Measurements from ENCODE around the gene AGAP1. TPM values are rescaled to one million over a fixed set of nuclear protein-coding genes. Genes with fewer than 3 reads are reported as not detected.
A peak's percentile ranks its signal among the peaks of the same experiment; 100 is the strongest.

AGAP1 gene
- total and polyA plus RNA-seq, 2 donors from 2014 or later, result 8.1 to 44.5 TPM

GRCh38 chr2:235966932-235967757 lies 473.3 kb downstream of the AGAP1 start:
- FAIRE-seq (no peak), DNase-seq (no peak)
- Histone ChIP-seq H3K36me3 (ENCODE audit: control insufficient read depth in 2 of 3, insufficient read depth in 3 of 3, low read length in 3 of 3) (peaks cover 0 to 8% (median 5%) of the 10 kb centered on the region in 3 donors), H3K4me3 (ENCODE audit: low read length in 3 of 3) (no peak overlapping the region), H3K27ac (ENCODE audit: low read depth in 2 of 2, low read length in 2 of 2) (no peak overlapping the region), H3K9ac (ENCODE audit: low read length in 3 of 3) (no peak overlapping the region), H3K27me3 (ENCODE audit: control insufficient read depth, insufficient read depth, low read length) (no peaks in the 10 kb centered on the region), H3K4me1 (ENCODE audit: control insufficient read depth in 2 of 3, insufficient read depth in 2 of 3, low read depth in 1 of 3, low read length in 3 of 3) (no peaks in the 10 kb centered on the region), H3K9me3 (ENCODE audit: control insufficient read depth in 2 of 3, insufficient read depth in 1 of 3, low read length in 3 of 3) (no peaks in the 10 kb centered on the region)
- intact Hi-C loops (cut with DNase I), result no loop called here
- TF ChIP-seq, protein P1, sequence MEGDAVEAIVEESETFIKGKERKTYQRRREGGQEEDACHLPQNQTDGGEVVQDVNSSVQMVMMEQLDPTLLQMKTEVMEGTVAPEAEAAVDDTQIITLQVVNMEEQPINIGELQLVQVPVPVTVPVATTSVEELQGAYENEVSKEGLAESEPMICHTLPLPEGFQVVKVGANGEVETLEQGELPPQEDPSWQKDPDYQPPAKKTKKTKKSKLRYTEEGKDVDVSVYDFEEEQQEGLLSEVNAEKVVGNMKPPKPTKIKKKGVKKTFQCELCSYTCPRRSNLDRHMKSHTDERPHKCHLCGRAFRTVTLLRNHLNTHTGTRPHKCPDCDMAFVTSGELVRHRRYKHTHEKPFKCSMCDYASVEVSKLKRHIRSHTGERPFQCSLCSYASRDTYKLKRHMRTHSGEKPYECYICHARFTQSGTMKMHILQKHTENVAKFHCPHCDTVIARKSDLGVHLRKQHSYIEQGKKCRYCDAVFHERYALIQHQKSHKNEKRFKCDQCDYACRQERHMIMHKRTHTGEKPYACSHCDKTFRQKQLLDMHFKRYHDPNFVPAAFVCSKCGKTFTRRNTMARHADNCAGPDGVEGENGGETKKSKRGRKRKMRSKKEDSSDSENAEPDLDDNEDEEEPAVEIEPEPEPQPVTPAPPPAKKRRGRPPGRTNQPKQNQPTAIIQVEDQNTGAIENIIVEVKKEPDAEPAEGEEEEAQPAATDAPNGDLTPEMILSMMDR (IDR thresholded peaks at IDR 0.05; ENCODE audit: borderline replicate concordance, extremely low read depth, insufficient read depth), result no peak

GRCh38 chr2:235968155-235968554 lies 474.3 kb downstream of the AGAP1 start:
- no peaks in the 10 kb centered on the region for H3K4me1 ChIP-seq (ENCODE audit: control insufficient read depth in 2 of 3, insufficient read depth in 2 of 3, low read depth in 1 of 3, low read length in 3 of 3)
- DNase-seq (peak in 1 of 5 donors; percentile 28), FAIRE-seq (no peak)

GRCh38 chr2:235968616-235969324 lies 474.9 kb downstream of the AGAP1 start:
- H3K9ac ChIP-seq (ENCODE audit: low read length in 3 of 3), result no peak overlapping the region
- H3K27ac ChIP-seq (ENCODE audit: low read depth in 2 of 2, low read length in 2 of 2), result no peak overlapping the region
- H3K27me3 ChIP-seq (ENCODE audit: control insufficient read depth, insufficient read depth, low read length), result no peaks in the 10 kb centered on the region
- no peaks in the 10 kb centered on the region for H3K9me3 ChIP-seq (ENCODE audit: control insufficient read depth in 2 of 3, insufficient read depth in 1 of 3, low read length in 3 of 3)
- peaks cover 0 to 8% (median 5%) of the 10 kb centered on the region in 3 donors for H3K36me3 ChIP-seq (ENCODE audit: control insufficient read depth in 2 of 3, insufficient read depth in 3 of 3, low read length in 3 of 3)
- TF ChIP-seq, protein P1 (IDR thresholded peaks at IDR 0.05; ENCODE audit: borderline replicate concordance, extremely low read depth, insufficient read depth), result no peak
- intact Hi-C loops (cut with DNase I), result no loop called here
- DNase-seq, result peak in 3 of 5 donors; percentile 30 to 55 (median 39)
- H3K4me1 ChIP-seq (ENCODE audit: control insufficient read depth in 2 of 3, insufficient read depth in 2 of 3, low read depth in 1 of 3, low read length in 3 of 3), result no peaks in the 10 kb centered on the region
- H3K4me3 ChIP-seq (ENCODE audit: low read length in 3 of 3), result no peak overlapping the region
- FAIRE-seq, result no peak

More at GRCh38 chr2:235968155-235968554, 474.3 kb downstream of the AGAP1 start:
- Histone ChIP-seq H3K9ac (ENCODE audit: low read length in 3 of 3) (no peak overlapping the region), H3K9me3 (ENCODE audit: control insufficient read depth in 2 of 3, insufficient read depth in 1 of 3, low read length in 3 of 3) (no peaks in the 10 kb centered on the region), H3K27ac (ENCODE audit: low read depth in 2 of 2, low read length in 2 of 2) (no peak overlapping the region), H3K36me3 (ENCODE audit: control insufficient read depth in 2 of 3, insufficient read depth in 3 of 3, low read length in 3 of 3) (peaks cover 0 to 8% (median 5%) of the 10 kb centered on the region in 3 donors), H3K27me3 (ENCODE audit: control insufficient read depth, insufficient read depth, low read length) (no peaks in the 10 kb centered on the region), H3K4me3 (ENCODE audit: low read length in 3 of 3) (no peak overlapping the region)
- TF ChIP-seq, protein P1 (IDR thresholded peaks at IDR 0.05; ENCODE audit: borderline replicate concordance, extremely low read depth, insufficient read depth), result no peak
- intact Hi-C loops (cut with DNase I), result no loop called here

Measured in kidney (tissue), 14 donors.